ENCODE measurements around the gene PLA2G5.

The PLA2G5 gene

DNA sequence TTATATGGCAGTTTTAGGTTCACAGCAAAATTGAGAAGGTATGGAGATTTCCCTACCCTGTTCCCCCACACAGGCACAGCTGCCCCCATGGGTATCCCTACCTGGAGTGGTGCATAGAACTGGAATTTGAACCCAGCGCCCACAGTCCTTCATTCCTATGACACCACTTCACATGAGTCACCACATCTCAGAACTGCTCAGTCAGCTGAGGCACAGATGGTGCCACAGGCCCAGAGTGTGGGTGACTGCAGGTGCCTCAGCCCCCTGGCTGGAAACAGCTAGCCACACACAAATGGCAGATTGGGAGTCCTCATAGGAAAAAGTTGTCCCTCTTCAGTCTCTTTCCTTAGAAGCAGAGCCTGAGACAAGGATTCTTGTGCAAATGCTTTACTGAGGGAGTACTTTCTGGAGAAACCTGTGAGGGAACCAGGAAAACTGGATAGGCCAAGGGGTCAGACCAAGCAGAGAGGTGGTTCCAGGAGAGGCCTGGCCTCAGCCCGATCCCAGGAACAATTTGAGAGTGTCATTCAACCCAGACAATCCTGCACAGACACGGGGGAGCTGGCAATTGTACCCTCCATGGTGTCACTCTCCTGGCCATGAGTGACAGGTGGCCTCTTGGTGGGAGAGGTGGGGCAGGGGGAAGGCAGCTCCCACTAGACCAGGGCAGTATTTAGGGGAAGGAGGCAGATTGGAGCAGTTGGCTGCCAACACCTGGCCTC is 42.4 kb downstream of the PLA2G5 start:
- H3K9ac ChIP-seq (ENCODE audit: low read depth in 1 of 2, low read length in 2 of 2) = no peak overlapping the region
- peaks cover 0 to 3% of the 10 kb centered on the region in 2 donors for H3K4me1 ChIP-seq (ENCODE audit: control insufficient read depth in 1 of 2, insufficient read depth in 2 of 2, low read length in 2 of 2)
- no peak overlapping the region for H3K27ac ChIP-seq (ENCODE audit: low read depth, low read length)
- H3K27me3 ChIP-seq (ENCODE audit: control insufficient read depth in 1 of 2, insufficient read depth in 2 of 2, low read length in 2 of 2) = no peaks in the 10 kb centered on the region
- no peaks in the 10 kb centered on the region for H3K36me3 ChIP-seq (ENCODE audit: control insufficient read depth in 1 of 2, insufficient read depth in 2 of 2, low read length in 2 of 2)
- H3K9me3 ChIP-seq (ENCODE audit: control insufficient read depth in 1 of 2, low read length in 2 of 2) = no peaks in the 10 kb centered on the region
- H3K4me3 ChIP-seq (ENCODE audit: low read depth in 1 of 2, low read length in 2 of 2) = no peak overlapping the region

DNA sequence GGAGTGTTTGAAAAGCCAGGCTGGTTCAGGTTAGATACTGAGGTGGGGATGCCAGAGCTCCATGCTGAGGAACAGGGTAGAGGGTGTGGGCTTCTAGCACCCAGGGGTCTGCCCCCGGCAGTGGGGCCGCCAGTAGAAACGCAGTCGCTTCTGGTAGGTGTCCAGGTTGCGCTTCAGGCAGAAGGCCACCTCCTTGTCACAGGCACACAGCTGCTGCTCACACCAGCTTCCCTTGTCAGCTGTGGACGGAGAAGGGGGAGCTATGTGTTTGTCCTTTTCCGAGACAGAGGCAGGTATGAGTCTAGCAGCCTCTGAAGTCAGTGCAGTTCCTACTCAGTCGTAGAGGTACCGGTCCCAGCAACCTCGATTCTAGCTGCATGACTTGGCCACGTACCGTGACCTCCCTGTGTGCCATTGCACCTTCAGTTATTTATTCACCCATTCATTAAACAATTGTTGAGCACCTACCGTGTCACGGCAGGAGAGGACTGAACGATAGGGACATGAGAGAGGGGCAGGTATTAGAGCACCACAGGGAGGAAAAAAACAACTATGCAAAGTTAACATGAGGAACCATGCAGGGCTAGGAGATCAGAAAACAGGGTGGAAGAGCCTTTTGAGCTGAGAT is 44.1 kb downstream of the PLA2G5 start:
- Histone ChIP-seq H3K27ac (ENCODE audit: low read depth, low read length) (no peak overlapping the region), H3K27me3 (ENCODE audit: control insufficient read depth in 1 of 2, insufficient read depth in 2 of 2, low read length in 2 of 2) (no peaks in the 10 kb centered on the region), H3K4me1 (ENCODE audit: control insufficient read depth in 1 of 2, insufficient read depth in 2 of 2, low read length in 2 of 2) (peaks cover 0 to 4% of the 10 kb centered on the region in 2 donors), H3K9ac (ENCODE audit: low read depth in 1 of 2, low read length in 2 of 2) (no peak overlapping the region), H3K9me3 (ENCODE audit: control insufficient read depth in 1 of 2, low read length in 2 of 2) (no peaks in the 10 kb centered on the region), H3K4me3 (ENCODE audit: low read depth in 1 of 2, low read length in 2 of 2) (no peak overlapping the region), H3K36me3 (ENCODE audit: control insufficient read depth in 1 of 2, insufficient read depth in 2 of 2, low read length in 2 of 2) (no peaks in the 10 kb centered on the region)

DNA sequence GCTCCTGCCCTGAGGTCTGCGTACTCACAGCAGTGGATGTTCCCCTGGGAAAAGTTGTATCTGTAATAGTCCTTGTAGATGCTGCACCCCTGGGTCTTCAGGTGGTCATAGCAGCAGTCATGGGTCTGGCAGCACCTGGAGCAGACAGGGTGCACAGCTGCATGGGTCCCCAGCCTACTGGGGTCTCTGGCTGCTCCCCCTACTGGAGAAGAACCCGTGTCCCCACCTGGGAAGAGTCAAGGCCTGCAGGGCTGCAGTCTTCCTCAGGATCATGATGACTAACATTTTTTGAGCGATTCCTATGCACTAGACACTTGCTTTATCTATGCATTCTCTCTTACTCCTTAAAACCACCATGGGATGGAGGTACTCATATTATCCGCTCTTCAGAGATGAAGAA is 45.5 kb downstream of the PLA2G5 start:
- Histone ChIP-seq H3K36me3 (ENCODE audit: control insufficient read depth in 1 of 2, insufficient read depth in 2 of 2, low read length in 2 of 2) (no peaks in the 10 kb centered on the region), H3K4me1 (ENCODE audit: control insufficient read depth in 1 of 2, insufficient read depth in 2 of 2, low read length in 2 of 2) (peaks cover 0 to 3% of the 10 kb centered on the region in 2 donors), H3K27me3 (ENCODE audit: control insufficient read depth in 1 of 2, insufficient read depth in 2 of 2, low read length in 2 of 2) (no peaks in the 10 kb centered on the region), H3K9ac (ENCODE audit: low read depth in 1 of 2, low read length in 2 of 2) (no peak overlapping the region), H3K27ac (ENCODE audit: low read depth, low read length) (no peak overlapping the region), H3K9me3 (ENCODE audit: control insufficient read depth in 1 of 2, low read length in 2 of 2) (no peaks in the 10 kb centered on the region), H3K4me3 (ENCODE audit: low read depth in 1 of 2, low read length in 2 of 2) (no peak overlapping the region)

DNA sequence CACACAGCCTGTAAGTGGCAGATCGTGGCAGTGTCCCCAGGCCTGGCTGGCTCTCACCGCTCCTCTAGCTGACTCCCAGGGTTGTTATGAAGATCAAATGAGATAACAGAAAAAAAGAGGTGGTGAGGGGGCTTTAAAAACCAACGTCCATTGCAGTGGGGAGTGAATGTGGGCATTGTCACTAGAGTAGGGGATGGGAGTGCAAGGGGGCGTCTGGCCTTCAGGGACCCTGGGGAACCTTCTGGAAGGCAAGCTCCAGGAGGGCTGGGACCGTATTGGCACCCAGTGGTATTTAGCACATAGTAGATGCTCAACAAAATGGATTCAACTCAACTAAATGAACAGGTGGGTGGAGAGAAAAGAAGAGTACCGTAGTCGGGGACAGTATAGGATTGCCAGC is 45.9 kb downstream of the PLA2G5 start:
- H3K36me3 ChIP-seq (ENCODE audit: control insufficient read depth in 1 of 2, insufficient read depth in 2 of 2, low read length in 2 of 2) = no peaks in the 10 kb centered on the region
- H3K9ac ChIP-seq (ENCODE audit: low read depth in 1 of 2, low read length in 2 of 2) = no peak overlapping the region
- peaks cover 0 to 3% of the 10 kb centered on the region in 2 donors for H3K4me1 ChIP-seq (ENCODE audit: control insufficient read depth in 1 of 2, insufficient read depth in 2 of 2, low read length in 2 of 2)
- H3K27ac ChIP-seq (ENCODE audit: low read depth, low read length) = no peak overlapping the region
- no peak overlapping the region for H3K4me3 ChIP-seq (ENCODE audit: low read depth in 1 of 2, low read length in 2 of 2)
- no peaks in the 10 kb centered on the region for H3K27me3 ChIP-seq (ENCODE audit: control insufficient read depth in 1 of 2, insufficient read depth in 2 of 2, low read length in 2 of 2)
- H3K9me3 ChIP-seq (ENCODE audit: control insufficient read depth in 1 of 2, low read length in 2 of 2) = no peaks in the 10 kb centered on the region

DNA sequence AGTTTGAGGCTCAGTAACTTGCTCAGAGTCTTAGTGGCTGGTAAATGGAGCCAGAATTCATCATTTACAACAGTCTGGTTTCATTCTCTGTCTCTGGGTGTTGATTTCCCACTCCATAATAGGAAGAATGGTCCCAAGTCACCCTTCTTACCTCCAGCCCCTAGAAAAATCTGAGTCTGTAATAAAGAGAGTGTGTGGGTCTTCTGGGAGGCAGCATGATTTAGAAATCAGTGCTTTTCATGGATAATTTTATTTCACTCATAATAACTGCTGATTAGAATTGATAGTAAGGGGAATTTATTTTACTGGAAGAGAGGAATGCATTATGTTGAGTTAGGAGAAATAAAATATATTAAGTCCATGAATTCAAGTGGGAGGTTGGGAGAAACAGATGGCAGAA is 47.2 kb downstream of the PLA2G5 start:
- Histone ChIP-seq H3K9me3 (ENCODE audit: control insufficient read depth in 1 of 2, low read length in 2 of 2) (no peaks in the 10 kb centered on the region), H3K27ac (ENCODE audit: low read depth, low read length) (no peak overlapping the region), H3K4me3 (ENCODE audit: low read depth in 1 of 2, low read length in 2 of 2) (no peak overlapping the region), H3K4me1 (ENCODE audit: control insufficient read depth in 1 of 2, insufficient read depth in 2 of 2, low read length in 2 of 2) (peaks cover 0 to 3% of the 10 kb centered on the region in 2 donors), H3K36me3 (ENCODE audit: control insufficient read depth in 1 of 2, insufficient read depth in 2 of 2, low read length in 2 of 2) (no peaks in the 10 kb centered on the region), H3K27me3 (ENCODE audit: control insufficient read depth in 1 of 2, insufficient read depth in 2 of 2, low read length in 2 of 2) (peaks cover 0 to 4% of the 10 kb centered on the region in 2 donors), H3K9ac (ENCODE audit: low read depth in 1 of 2, low read length in 2 of 2) (no peak overlapping the region)

DNA sequence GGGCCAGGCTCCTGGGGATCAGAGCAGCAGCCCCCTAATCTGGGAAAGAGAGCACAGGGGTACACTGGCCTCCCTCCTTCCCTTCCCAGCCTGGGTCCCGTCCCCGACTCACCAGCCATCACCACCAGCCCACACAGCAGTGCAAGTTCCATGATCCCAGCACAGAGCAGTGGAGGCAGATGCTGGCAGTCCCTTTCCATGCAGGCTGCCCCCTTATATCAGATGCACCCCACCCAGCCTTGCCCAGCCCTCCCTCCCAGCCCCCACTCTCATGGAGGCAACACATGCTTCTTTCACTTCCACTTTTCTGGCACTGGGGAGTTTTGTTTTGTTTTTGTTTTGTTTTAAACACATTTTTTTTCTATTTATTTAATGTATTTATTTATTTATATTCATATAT is 49.4 kb downstream of the PLA2G5 start, which contains the start of gene PLA2G2D:
PLA2G2D (minus strand) TSS at position 190 of the 400 bp plus-strand sequence; CDS start at position 152, 38 bp downstream.
- Histone ChIP-seq H3K36me3 (ENCODE audit: control insufficient read depth in 1 of 2, insufficient read depth in 2 of 2, low read length in 2 of 2) (no peaks in the 10 kb centered on the region), H3K4me3 (ENCODE audit: low read depth in 1 of 2, low read length in 2 of 2) (no peak within 1 kb of the TSS), H3K27me3 (ENCODE audit: control insufficient read depth in 1 of 2, insufficient read depth in 2 of 2, low read length in 2 of 2) (peaks cover 0 to 4% of the 10 kb centered on the region in 2 donors), H3K27ac (ENCODE audit: low read depth, low read length) (no peak within 1 kb of the TSS), H3K9me3 (ENCODE audit: control insufficient read depth in 1 of 2, low read length in 2 of 2) (no peaks in the 10 kb centered on the region), H3K9ac (ENCODE audit: low read depth in 1 of 2, low read length in 2 of 2) (no peak within 1 kb of the TSS), H3K4me1 (ENCODE audit: control insufficient read depth in 1 of 2, insufficient read depth in 2 of 2, low read length in 2 of 2) (peaks cover 0 to 6% of the 10 kb centered on the region in 2 donors)

DNA sequence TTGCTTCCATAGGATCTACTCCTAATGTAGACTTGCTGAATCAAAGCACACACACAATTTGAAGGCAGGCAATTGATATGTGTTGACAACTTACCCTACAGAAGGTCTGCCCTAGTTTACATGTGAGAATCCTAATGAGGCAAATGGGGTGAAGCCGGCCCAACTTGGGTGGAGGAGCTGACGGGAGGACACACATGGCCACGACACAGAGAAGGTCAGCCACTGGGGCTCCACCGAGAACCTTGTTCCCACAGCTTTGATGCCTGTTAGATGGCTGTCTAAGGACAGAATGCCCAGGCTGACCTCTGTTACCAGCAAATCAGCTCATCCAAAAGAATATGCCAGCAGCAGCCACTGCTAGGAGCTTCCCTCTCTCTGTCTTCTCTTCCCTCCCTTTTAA is 50.8 kb downstream of the PLA2G5 start:
- Histone ChIP-seq H3K4me3 (ENCODE audit: low read depth in 1 of 2, low read length in 2 of 2) (no peak overlapping the region), H3K4me1 (ENCODE audit: control insufficient read depth in 1 of 2, insufficient read depth in 2 of 2, low read length in 2 of 2) (peaks cover 0 to 10% of the 10 kb centered on the region in 2 donors), H3K27me3 (ENCODE audit: control insufficient read depth in 1 of 2, insufficient read depth in 2 of 2, low read length in 2 of 2) (peaks cover 0 to 4% of the 10 kb centered on the region in 2 donors), H3K27ac (ENCODE audit: low read depth, low read length) (no peak overlapping the region), H3K9me3 (ENCODE audit: control insufficient read depth in 1 of 2, low read length in 2 of 2) (no peaks in the 10 kb centered on the region), H3K36me3 (ENCODE audit: control insufficient read depth in 1 of 2, insufficient read depth in 2 of 2, low read length in 2 of 2) (no peaks in the 10 kb centered on the region), H3K9ac (ENCODE audit: low read depth in 1 of 2, low read length in 2 of 2) (no peak overlapping the region)

DNA sequence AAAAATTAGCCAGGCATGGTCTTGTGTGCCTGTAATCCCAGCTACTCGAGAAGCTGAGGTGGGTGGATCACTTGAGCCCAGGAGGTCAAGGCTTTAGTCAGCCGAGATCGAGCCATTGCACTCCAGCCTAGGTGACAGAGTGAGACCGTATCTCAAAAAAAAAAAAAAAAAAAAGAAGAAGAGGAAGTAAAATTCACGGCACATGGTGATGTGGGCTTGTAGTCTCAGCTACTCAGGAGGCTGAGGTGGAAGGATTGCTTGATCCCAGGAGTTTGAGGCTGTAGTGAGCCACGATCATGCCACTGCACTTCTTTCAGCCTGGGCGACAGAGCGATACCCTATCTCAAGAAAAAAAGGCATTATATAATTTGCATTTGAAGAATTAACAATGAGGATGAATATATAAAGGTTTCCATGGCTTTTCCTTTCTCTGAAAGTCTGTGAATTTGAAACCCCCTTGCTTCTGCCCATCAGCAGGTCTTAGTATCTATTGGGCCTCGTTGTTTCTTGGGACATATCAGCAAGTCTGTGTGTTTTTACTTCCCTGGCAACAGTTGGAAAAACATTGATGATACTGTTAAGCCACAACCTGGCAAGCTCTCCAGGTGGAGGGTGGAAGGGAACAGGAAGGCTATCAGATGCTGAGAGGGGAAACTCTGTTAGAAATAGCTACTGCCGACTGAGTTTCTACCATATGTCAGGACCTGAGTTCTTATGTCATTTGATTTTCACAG is 53.9 kb downstream of the PLA2G5 start:
- Histone ChIP-seq H3K27me3 (ENCODE audit: control insufficient read depth in 1 of 2, insufficient read depth in 2 of 2, low read length in 2 of 2) (peaks cover 0 to 4% of the 10 kb centered on the region in 2 donors), H3K36me3 (ENCODE audit: control insufficient read depth in 1 of 2, insufficient read depth in 2 of 2, low read length in 2 of 2) (no peaks in the 10 kb centered on the region), H3K9me3 (ENCODE audit: control insufficient read depth in 1 of 2, low read length in 2 of 2) (no peaks in the 10 kb centered on the region), H3K4me1 (ENCODE audit: control insufficient read depth in 1 of 2, insufficient read depth in 2 of 2, low read length in 2 of 2) (peaks cover 0 to 10% of the 10 kb centered on the region in 2 donors), H3K9ac (ENCODE audit: low read depth in 1 of 2, low read length in 2 of 2) (no peak overlapping the region), H3K27ac (ENCODE audit: low read depth, low read length) (no peak overlapping the region), H3K4me3 (ENCODE audit: low read depth in 1 of 2, low read length in 2 of 2) (no peak overlapping the region)

DNA sequence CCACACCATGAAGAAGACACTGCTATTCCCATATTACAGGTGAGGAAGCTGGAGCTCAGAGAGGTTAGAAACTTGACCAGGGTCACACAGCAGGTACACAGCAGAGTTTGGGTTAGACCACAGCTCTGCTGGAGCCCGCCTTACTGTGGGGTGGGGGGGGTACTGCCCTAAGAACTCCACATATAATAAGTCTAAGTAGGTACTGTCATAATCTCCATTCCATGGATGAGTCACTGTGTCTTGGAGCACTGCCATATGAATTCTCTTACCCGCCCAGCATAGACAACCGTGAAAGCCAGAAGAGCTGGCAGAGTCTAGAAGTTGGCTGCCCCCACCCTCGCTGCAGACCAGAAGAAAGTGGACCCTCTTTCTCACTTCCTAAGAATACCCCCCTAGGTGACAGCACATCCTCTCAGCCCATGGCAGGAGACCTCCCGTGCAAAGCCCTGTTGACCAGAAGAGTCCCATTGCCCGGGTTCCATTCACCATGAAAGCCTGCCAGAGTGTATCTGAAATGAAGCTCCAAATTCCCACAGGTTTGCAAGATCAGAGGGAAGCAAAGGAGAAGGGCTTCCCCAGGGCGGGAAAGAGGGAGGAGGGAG is 54.6 kb downstream of the PLA2G5 start:
- no peak overlapping the region for H3K9ac ChIP-seq (ENCODE audit: low read depth in 1 of 2, low read length in 2 of 2)
- peaks cover 0 to 4% of the 10 kb centered on the region in 2 donors for H3K27me3 ChIP-seq (ENCODE audit: control insufficient read depth in 1 of 2, insufficient read depth in 2 of 2, low read length in 2 of 2)
- H3K9me3 ChIP-seq (ENCODE audit: control insufficient read depth in 1 of 2, low read length in 2 of 2) = no peaks in the 10 kb centered on the region
- H3K36me3 ChIP-seq (ENCODE audit: control insufficient read depth in 1 of 2, insufficient read depth in 2 of 2, low read length in 2 of 2) = no peaks in the 10 kb centered on the region
- no peak overlapping the region for H3K27ac ChIP-seq (ENCODE audit: low read depth, low read length)
- H3K4me1 ChIP-seq (ENCODE audit: control insufficient read depth in 1 of 2, insufficient read depth in 2 of 2, low read length in 2 of 2) = peaks cover 0 to 7% of the 10 kb centered on the region in 2 donors
- no peak overlapping the region for H3K4me3 ChIP-seq (ENCODE audit: low read depth in 1 of 2, low read length in 2 of 2)

DNA sequence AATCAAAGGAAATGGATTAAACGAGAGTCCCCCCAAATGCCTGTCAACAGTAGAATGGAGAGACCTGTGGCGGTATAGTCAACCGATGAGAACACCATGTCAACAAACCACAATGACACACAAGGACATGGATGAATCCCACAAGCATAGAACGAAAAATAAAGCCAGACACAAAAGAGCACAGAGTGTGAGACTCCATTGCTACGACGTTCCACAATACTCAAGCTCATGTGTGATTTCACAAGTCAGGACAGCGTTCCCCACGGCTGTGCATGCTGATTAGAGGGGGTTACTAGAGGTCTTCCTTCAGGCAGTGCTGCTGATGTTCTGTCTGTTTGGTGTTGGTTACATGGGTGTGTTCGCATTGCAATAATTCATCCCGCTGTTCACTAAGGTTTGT is 55.1 kb downstream of the PLA2G5 start:
- Histone ChIP-seq H3K4me3 (ENCODE audit: low read depth in 1 of 2, low read length in 2 of 2) (no peak overlapping the region), H3K9ac (ENCODE audit: low read depth in 1 of 2, low read length in 2 of 2) (no peak overlapping the region), H3K27ac (ENCODE audit: low read depth, low read length) (no peak overlapping the region), H3K27me3 (ENCODE audit: control insufficient read depth in 1 of 2, insufficient read depth in 2 of 2, low read length in 2 of 2) (peaks cover 0 to 4% of the 10 kb centered on the region in 2 donors), H3K9me3 (ENCODE audit: control insufficient read depth in 1 of 2, low read length in 2 of 2) (no peaks in the 10 kb centered on the region), H3K36me3 (ENCODE audit: control insufficient read depth in 1 of 2, insufficient read depth in 2 of 2, low read length in 2 of 2) (no peaks in the 10 kb centered on the region), H3K4me1 (ENCODE audit: control insufficient read depth in 1 of 2, insufficient read depth in 2 of 2, low read length in 2 of 2) (peaks cover 0 to 7% of the 10 kb centered on the region in 2 donors)

All from duodenal mucosa (tissue), 2 donors.